Hepatocyte (in vitro differentiated cells): ENCODE data around the gene FOXG1.

ENCODE experiments used
- CTCF ChIP-seq: fragments of 200-600 bp; sonication (generic); IDR thresholded peaks from 2 replicates; pipeline ENCODE4 v1.5.1; 2016; ENCODE audit warnings: antibody characterized with exemption, mild to moderate bottlenecking; ENCODE audit not compliant: poor library complexity
- EZH2 ChIP-seq: fragments of 200-600 bp; sonication (generic); IDR thresholded peaks from 2 replicates; pipeline ENCODE4 v1.6.1; 2016; ENCODE audit warnings: antibody characterized with exemption, mild to moderate bottlenecking, borderline replicate concordance

- TF ChIP-seq CTCF (no peak), EZH2 (no peak)
Measured at GRCh38 chr14:28767030-28767852, 654 bp downstream of the FOXG1 start.
